HepG2 (cell line): ENCODE measurements around the gene FKBP9. TPM values are rescaled to one million over a fixed set of nuclear protein-coding genes. Genes with fewer than 3 reads are reported as not detected.

Source experiments
- BHLHE40 ChIP-seq: IDR thresholded peaks from 2 replicates; pipeline ENCODE4 v1.6.1; 2011; ENCODE audit warnings: low read length, improper control_type of control experiment
- HIVEP1 ChIP-seq: sonication (generic); formaldehyde crosslinking; IDR thresholded peaks from 2 replicates; pipeline ENCODE4 v1.4.0; 2020; ENCODE audit warnings: mild to moderate bottlenecking, missing genetic modification reagents
- KMT2B ChIP-seq: IDR thresholded peaks from 2 replicates; pipeline ENCODE4 v1.6.1; 2016; ENCODE audit warnings: missing genetic modification reagents, missing compliant biosample characterization
- POGK ChIP-seq: sonication (generic); formaldehyde crosslinking; conservative IDR thresholded peaks from 2 replicates; pipeline ENCODE4 v1.8.0; 2022; ENCODE audit warnings: mild to moderate bottlenecking, moderate library complexity, missing genetic modification reagents
- POLR2AphosphoS5 ChIP-seq: IDR thresholded peaks from 2 replicates; pipeline ENCODE4 v1.6.1; 2012; ENCODE audit warnings: low read depth, low read length
- RORA ChIP-seq: sonication (generic); formaldehyde crosslinking; IDR thresholded peaks from 2 replicates; pipeline ENCODE4 v1.5.0; 2020; ENCODE audit warnings: mild to moderate bottlenecking, missing genetic modification reagents, moderate library complexity
- SNAPC5 ChIP-seq: sonication (generic); formaldehyde crosslinking; IDR thresholded peaks from 2 replicates; pipeline ENCODE4 v1.8.1; 2023; ENCODE audit warnings: mild to moderate bottlenecking, missing genetic modification reagents, borderline replicate concordance
- ZNF280B ChIP-seq: sonication (generic); formaldehyde crosslinking; IDR thresholded peaks from 2 replicates; pipeline ENCODE4 v1.5.0; 2020; ENCODE audit warnings: missing genetic modification reagents, mild to moderate bottlenecking, borderline replicate concordance
- ZNF350 ChIP-seq: sonication (generic); formaldehyde crosslinking; IDR thresholded peaks from 2 replicates; pipeline ENCODE4 v1.4.0; 2020; ENCODE audit warnings: mild to moderate bottlenecking, low read depth, missing genetic modification reagents, borderline replicate concordance
- ZNF431 ChIP-seq: sonication (generic); formaldehyde crosslinking; IDR thresholded peaks from 2 replicates; pipeline ENCODE4 v1.9.0; 2022; ENCODE audit warnings: missing genetic modification reagents, low read depth, mild to moderate bottlenecking, borderline replicate concordance
- ZNF563 ChIP-seq: sonication (generic); formaldehyde crosslinking; IDR thresholded peaks from 2 replicates; pipeline ENCODE4 v1.8.0; 2022; ENCODE audit warnings: mild to moderate bottlenecking, moderate library complexity, missing genetic modification reagents
- ZNF564 ChIP-seq: sonication (generic); formaldehyde crosslinking; IDR thresholded peaks from 2 replicates; pipeline ENCODE4 v1.8.1; 2023; ENCODE audit warnings: mild to moderate bottlenecking, missing genetic modification reagents
- ZNF761 ChIP-seq: sonication (generic); formaldehyde crosslinking; conservative IDR thresholded peaks from 2 replicates; pipeline ENCODE4 v1.4.0; 2020; ENCODE audit warnings: mild to moderate bottlenecking, missing genetic modification reagents
- ZNF879 ChIP-seq: sonication (generic); formaldehyde crosslinking; IDR thresholded peaks from 2 replicates; pipeline ENCODE4 v1.8.1; 2023; ENCODE audit warnings: missing genetic modification reagents
- ZXDC ChIP-seq: sonication (generic); formaldehyde crosslinking; IDR thresholded peaks from 2 replicates; pipeline ENCODE4 v1.5.0; 2020; ENCODE audit warnings: mild to moderate bottlenecking, missing genetic modification reagents
- polyA plus RNA-seq, 8 experiments: library from polyadenylated mRNA; depleted of rRNA in 3 of 8; stranded (reverse) in 7 of 8; unstranded in 1 of 8; fragments of >200 nt; fragmentation: Illumina TruSeq in 4 of 8; extraction: Trizol in 4 of 8; gene quantifications; 2 replicates each; pipeline versions ENCODE4 v1.2.1 to v1.2.3, GENCODE V29; 2011 to 2016; ENCODE audit warnings: low read depth in 4 of 8, missing spikeins in 1 of 8, mixed read lengths in 1 of 8; ENCODE audit not compliant: insufficient read depth in 1 of 8
- total RNA-seq, 5 experiments: library from RNA; depleted of rRNA; stranded (reverse); fragments of >200 nt; fragmentation: Illumina TruSeq; extraction: Trizol; gene quantifications; 2 replicates each; pipeline ENCODE4 v1.2.3, GENCODE V29; 2016; ENCODE audit warnings: low read depth in 1 of 5
- TF ChIP-seq, protein P1 (sequence below): sonication (generic); formaldehyde crosslinking; IDR thresholded peaks from 2 replicates; pipeline ENCODE4 v1.8.1; 2023; ENCODE audit warnings: mild to moderate bottlenecking, inconsistent platforms, moderate library complexity, missing genetic modification reagents, borderline replicate concordance
- TF ChIP-seq, protein P2 (sequence below): sonication (generic); formaldehyde crosslinking; IDR thresholded peaks from 2 replicates; pipeline ENCODE4 v1.4.0; 2020; ENCODE audit warnings: missing genetic modification reagents, mild to moderate bottlenecking, borderline replicate concordance

FKBP9 gene
- total and polyA plus RNA-seq, 2 of the 13 experiments (the other 11 are each of a cell fraction or from before 2014, with no cell fraction given): 34.0 to 41.5 TPM

GRCh38 chr7:32942415-32943251, 14.6 kb upstream of the FKBP9 start (continued):
- TF ChIP-seq POGK (CRISPR knock-in tag) (peak; percentile 18; the same call in 1 of the 2 replicates), HIVEP1 (CRISPR knock-in tag) (0 out of 2 replicates have a peak, but pooled peaks have one; percentile 31), ZNF350 (CRISPR knock-in tag) (0 out of 2 replicates have a peak, but pooled peaks have one; percentile 25), ZNF563 (peak; percentile 91), ZXDC (CRISPR knock-in tag) (peak; percentile 59), ZNF564 (CRISPR knock-in tag) (0 out of 2 replicates have a peak, but pooled peaks have one; percentile 69), ZNF431 (peak; percentile 75; the same call in 1 of the 2 replicates), POLR2AphosphoS5 (peak; percentile 38; the same call in 1 of the 2 replicates), ZNF761 (CRISPR knock-in tag) (peak; percentile 76; the same call in 1 of the 2 replicates), ZNF280B (CRISPR knock-in tag) (no peak), RORA (peak; percentile 54; the same call in 1 of the 2 replicates), SNAPC5 (CRISPR knock-in tag) (0 out of 2 replicates have a peak, but pooled peaks have one; percentile 22), BHLHE40 (0 out of 2 replicates have a peak, but pooled peaks have one; percentile 14), KMT2B (CRISPR knock-in tag) (0 out of 2 replicates have a peak, but pooled peaks have one; percentile 43), ZNF879 (CRISPR knock-in tag) (no peak)
- TF ChIP-seq, protein P1, sequence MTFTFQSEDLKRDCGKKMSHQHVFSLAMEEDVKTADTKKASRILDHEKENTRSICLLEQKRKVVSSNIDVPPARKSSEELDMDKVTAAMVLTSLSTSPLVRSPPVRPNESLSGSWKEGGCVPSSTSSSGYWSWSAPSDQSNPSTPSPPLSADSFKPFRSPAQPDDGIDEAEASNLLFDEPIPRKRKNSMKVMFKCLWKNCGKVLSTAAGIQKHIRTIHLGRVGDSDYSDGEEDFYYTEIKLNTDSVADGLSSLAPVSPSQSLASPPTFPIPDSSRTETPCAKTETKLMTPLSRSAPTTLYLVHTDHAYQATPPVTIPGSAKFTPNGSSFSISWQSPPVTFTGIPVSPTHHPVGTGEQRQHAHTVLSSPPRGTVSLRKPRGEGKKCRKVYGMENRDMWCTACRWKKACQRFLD (CRISPR knock-in tag): 0 out of 2 replicates have a peak, but pooled peaks have one; percentile 12
- TF ChIP-seq, protein P2, sequence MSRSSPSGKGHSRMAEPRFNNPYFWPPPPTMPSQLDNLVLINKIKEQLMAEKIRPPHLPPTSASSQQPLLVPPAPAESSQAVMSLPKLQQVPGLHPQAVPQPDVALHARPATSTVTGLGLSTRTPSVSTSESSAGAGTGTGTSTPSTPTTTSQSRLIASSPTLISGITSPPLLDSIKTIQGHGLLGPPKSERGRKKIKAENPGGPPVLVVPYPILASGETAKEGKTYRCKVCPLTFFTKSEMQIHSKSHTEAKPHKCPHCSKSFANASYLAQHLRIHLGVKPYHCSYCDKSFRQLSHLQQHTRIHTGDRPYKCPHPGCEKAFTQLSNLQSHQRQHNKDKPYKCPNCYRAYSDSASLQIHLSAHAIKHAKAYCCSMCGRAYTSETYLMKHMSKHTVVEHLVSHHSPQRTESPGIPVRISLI (CRISPR knock-in tag): 0 out of 2 replicates have a peak, but pooled peaks have one; percentile 27
